Lung (tissue), 12 donors: Measurements from ENCODE around the gene ZSCAN30. TPM values are rescaled to one million over a fixed set of nuclear protein-coding genes. Genes with fewer than 3 reads are reported as not detected.

Source experiments
- ATAC-seq: fragments of 200-7000 bp; cut with Tn5 transposase; one replicate; pipeline ENCODE4 v1.9.1; 2020; ENCODE audit warnings: moderate number of reproducible peaks; ENCODE audit not compliant: insufficient read depth, low FRiP score
- DNase-seq, 3 donors: peaks; one replicate each; pipeline ENCODE4 v3.0.0-alpha.2; 2013 to 2017
- H3K27ac ChIP-seq, 2 donors: one replicate each; pipeline ENCODE4 v1.5.1; 2013; ENCODE audit warnings: mild to moderate bottlenecking in 2 of 2, moderate library complexity in 2 of 2, control low read depth in 1 of 2, inconsistent platforms in 1 of 2, low read depth in 1 of 2, low read length in 1 of 2
- H3K27me3 ChIP-seq, 3 donors: one replicate each; pipeline ENCODE4 v1.5.1; 2013; ENCODE audit warnings: low read length in 2 of 3; ENCODE audit not compliant: control insufficient read depth in 3 of 3, insufficient read depth in 3 of 3
- H3K36me3 ChIP-seq, 4 donors: one replicate each; pipeline ENCODE4 v1.5.1; 2013; ENCODE audit warnings: low read length in 4 of 4, mild to moderate bottlenecking in 1 of 4, moderate library complexity in 1 of 4; ENCODE audit not compliant: control insufficient read depth in 4 of 4, insufficient read depth in 4 of 4
- H3K4me1 ChIP-seq, 5 donors: one replicate each; pipeline ENCODE4 v1.5.1; 2013; ENCODE audit warnings: low read length in 5 of 5, mild to moderate bottlenecking in 2 of 5, moderate library complexity in 1 of 5; ENCODE audit not compliant: control insufficient read depth in 5 of 5, insufficient read depth in 5 of 5
- H3K4me3 ChIP-seq: one replicate; pipeline ENCODE4 v1.5.1; 2013; ENCODE audit warnings: mild to moderate bottlenecking, control low read depth, moderate library complexity
- H3K9ac ChIP-seq, 2 donors: one replicate each; pipeline ENCODE4 v1.5.1; 2013; ENCODE audit warnings: low read length in 2 of 2, control low read depth in 1 of 2; ENCODE audit not compliant: insufficient read depth in 1 of 2
- H3K9me3 ChIP-seq, 4 donors: one replicate each; pipeline ENCODE4 v1.5.1; 2013; ENCODE audit warnings: low read length in 3 of 4, mild to moderate bottlenecking in 1 of 4, moderate library complexity in 1 of 4; ENCODE audit not compliant: control insufficient read depth in 4 of 4, insufficient read depth in 3 of 4
- CTCF ChIP-seq: IDR thresholded peaks from 2 replicates; pipeline ENCODE4 v1.5.1; 2012; ENCODE audit warnings: mild to moderate bottlenecking; ENCODE audit errors: control extremely low read depth, extremely low read depth
- WGBS, 2 donors: extraction: QIAGEN DNeasy Blood & Tissue Kit; methylation state at CpG; one replicate each; pipeline ENCODE4 v1.1.7; 2013; 5-methylcytosine and 5-hydroxymethylcytosine counted together
- polyA plus RNA-seq, 2 donors: library from polyadenylated mRNA; stranded (reverse); fragments of 200-250 nt; gene quantifications; one replicate each; pipeline ENCODE4 v1.2.1, GENCODE V29; 2013
- total RNA-seq, 2 donors: library from RNA; depleted of rRNA in 1 of 2; stranded (reverse); fragments of >200 nt in 1 of 2; gene quantifications; one replicate each; pipeline ENCODE4 v1.2.1, GENCODE V29; 2014 to 2021
- donor health status: control.
- donor health status: control.
- donor health status: Bipolar disorder and iron deficiency.
- donor health status: healthy.
- donor health status: DM: yes; HTN: yes; CAD: no.

Gene ZSCAN30
- total and polyA plus RNA-seq, 4 donors, result 5.7 to 42.6 (median 12.1) TPM

DNA sequence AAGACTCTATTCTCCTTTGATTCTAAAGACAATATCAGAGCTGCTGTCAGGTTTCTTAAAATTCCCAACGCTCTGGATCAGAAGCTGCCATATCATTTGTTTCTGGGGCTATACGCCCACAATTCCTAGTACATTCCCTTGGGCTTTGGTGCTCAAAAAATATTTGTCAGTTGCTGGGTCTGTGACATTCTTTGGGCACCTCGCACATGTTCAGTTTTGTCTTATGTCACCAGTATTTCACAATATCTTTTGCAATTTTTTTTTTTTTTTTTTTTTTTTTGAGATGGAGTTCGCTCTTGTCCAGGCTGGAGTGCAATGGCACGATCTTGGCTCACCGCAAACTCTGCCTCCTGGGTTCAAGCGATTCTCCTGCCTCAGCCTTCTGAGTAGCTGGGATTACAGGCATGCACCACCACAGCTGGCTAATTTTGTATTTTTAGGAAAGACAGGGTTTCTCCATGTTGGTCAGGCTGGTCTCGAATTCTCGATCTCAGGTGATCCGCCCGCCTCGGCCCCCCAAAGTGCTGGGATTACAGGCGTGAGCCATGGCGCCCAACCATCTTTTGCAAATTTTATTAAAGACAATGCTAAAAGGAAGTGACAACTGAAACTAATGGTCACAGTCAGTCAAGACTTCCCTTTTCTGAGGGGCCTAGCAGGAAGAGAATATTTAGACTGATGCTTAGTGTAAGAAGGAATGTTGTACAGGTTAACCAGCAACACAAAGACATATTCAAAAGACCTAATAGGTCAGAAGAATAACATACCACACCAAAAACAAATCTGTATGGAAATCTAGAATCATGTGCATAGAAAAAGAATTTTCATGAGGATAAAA lies 42.4 kb downstream of the ZSCAN30 start:
- peaks cover 0 to 5% (median 0%) of the 10 kb centered on the region in 5 donors for H3K4me1 ChIP-seq
- 80 to 89% methylated on average over 14 of the region's 14 CpGs for WGBS, 2 donors
- no peaks in the 10 kb centered on the region for H3K27me3 ChIP-seq
- H3K36me3 ChIP-seq, result peaks cover 17 to 57% (median 52%) of the 10 kb centered on the region in 4 donors
- no peak for DNase-seq
- peaks cover 0 to under 1% (median 0%) of the 10 kb centered on the region in 4 donors for H3K9me3 ChIP-seq
- no peak overlapping the region for H3K9ac ChIP-seq
- TF ChIP-seq CTCF, result no peak
- ATAC-seq, result no peak
- H3K4me3 ChIP-seq, result no peak overlapping the region
- H3K27ac ChIP-seq, result no peak overlapping the region

GRCh38 chr18:35246831-35247230 lies 43.2 kb downstream of the ZSCAN30 start:
- no peak for DNase-seq
- no peak for ATAC-seq
- H3K9me3 ChIP-seq, result peaks cover 0 to 2% (median 0%) of the 10 kb centered on the region in 4 donors
- H3K9ac ChIP-seq, result no peak overlapping the region
- no peak overlapping the region for H3K4me3 ChIP-seq
- TF ChIP-seq CTCF, result no peak
- H3K36me3 ChIP-seq, result peaks cover 18 to 56% (median 52%) of the 10 kb centered on the region in 4 donors
- peak overlapping the region in 1 of 2 donors; percentile 41 for H3K27ac ChIP-seq
- H3K4me1 ChIP-seq, result peaks cover 0 to 7% (median 0%) of the 10 kb centered on the region in 5 donors
- no peaks in the 10 kb centered on the region for H3K27me3 ChIP-seq

DNA sequence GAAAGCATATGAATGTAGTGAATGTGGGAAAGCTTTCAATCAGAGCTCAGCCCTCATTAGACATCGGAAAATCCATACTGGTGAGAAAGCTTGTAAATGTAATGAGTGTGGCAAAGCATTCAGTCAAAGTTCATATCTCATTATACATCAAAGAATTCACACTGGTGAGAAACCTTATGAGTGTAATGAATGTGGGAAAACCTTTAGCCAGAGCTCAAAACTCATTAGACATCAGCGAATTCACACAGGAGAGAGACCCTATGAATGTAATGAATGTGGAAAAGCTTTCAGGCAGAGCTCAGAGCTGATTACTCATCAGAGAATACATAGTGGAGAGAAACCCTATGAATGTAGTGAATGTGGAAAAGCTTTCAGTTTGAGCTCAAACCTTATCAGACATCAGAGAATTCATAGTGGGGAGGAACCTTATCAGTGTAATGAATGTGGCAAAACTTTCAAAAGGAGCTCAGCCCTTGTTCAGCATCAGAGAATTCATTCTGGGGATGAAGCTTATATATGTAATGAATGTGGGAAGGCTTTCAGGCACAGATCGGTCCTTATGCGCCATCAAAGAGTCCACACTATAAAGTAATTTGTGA lies 44.2 kb downstream of the ZSCAN30 start:
- H3K36me3 ChIP-seq, result peaks cover 18 to 56% (median 53%) of the 10 kb centered on the region in 4 donors
- H3K4me3 ChIP-seq, result no peak overlapping the region
- TF ChIP-seq CTCF, result no peak
- peaks cover 0 to 7% (median 0%) of the 10 kb centered on the region in 5 donors for H3K4me1 ChIP-seq
- ATAC-seq (no peak), DNase-seq (no peak)
- WGBS, 2 donors, result 97% methylated on average over 4 of the region's 4 CpGs
- H3K27ac ChIP-seq, result no peak overlapping the region
- peaks cover 0 to 2% (median 0%) of the 10 kb centered on the region in 4 donors for H3K9me3 ChIP-seq
- H3K9ac ChIP-seq, result no peak overlapping the region
- H3K27me3 ChIP-seq, result no peaks in the 10 kb centered on the region
